Rectal smooth muscle tissue (tissue), 1 donor: ENCODE results near the gene NRP2.
A peak's percentile ranks its signal among the peaks of the same experiment; 100 is the strongest.

ENCODE experiments used
- H3K27ac ChIP-seq: one replicate; pipeline ENCODE4 v1.7.0; 2013; ENCODE audit warnings: low read depth, low read length, inconsistent platforms
- H3K27me3 ChIP-seq: one replicate; pipeline ENCODE4 v1.7.0; 2013; ENCODE audit warnings: low read length; ENCODE audit not compliant: control insufficient read depth, insufficient read depth
- H3K36me3 ChIP-seq: one replicate; pipeline ENCODE4 v1.7.0; 2013; ENCODE audit warnings: low read length; ENCODE audit not compliant: control insufficient read depth, insufficient read depth
- H3K4me1 ChIP-seq: one replicate; pipeline ENCODE4 v1.7.0; 2013; ENCODE audit warnings: low read length; ENCODE audit not compliant: control insufficient read depth, insufficient read depth
- H3K4me3 ChIP-seq: one replicate; pipeline ENCODE4 v1.7.0; 2013; ENCODE audit warnings: low read length
- H3K9ac ChIP-seq: one replicate; pipeline ENCODE4 v1.7.0; 2013; ENCODE audit warnings: low read length

Gene NRP2, protein sequence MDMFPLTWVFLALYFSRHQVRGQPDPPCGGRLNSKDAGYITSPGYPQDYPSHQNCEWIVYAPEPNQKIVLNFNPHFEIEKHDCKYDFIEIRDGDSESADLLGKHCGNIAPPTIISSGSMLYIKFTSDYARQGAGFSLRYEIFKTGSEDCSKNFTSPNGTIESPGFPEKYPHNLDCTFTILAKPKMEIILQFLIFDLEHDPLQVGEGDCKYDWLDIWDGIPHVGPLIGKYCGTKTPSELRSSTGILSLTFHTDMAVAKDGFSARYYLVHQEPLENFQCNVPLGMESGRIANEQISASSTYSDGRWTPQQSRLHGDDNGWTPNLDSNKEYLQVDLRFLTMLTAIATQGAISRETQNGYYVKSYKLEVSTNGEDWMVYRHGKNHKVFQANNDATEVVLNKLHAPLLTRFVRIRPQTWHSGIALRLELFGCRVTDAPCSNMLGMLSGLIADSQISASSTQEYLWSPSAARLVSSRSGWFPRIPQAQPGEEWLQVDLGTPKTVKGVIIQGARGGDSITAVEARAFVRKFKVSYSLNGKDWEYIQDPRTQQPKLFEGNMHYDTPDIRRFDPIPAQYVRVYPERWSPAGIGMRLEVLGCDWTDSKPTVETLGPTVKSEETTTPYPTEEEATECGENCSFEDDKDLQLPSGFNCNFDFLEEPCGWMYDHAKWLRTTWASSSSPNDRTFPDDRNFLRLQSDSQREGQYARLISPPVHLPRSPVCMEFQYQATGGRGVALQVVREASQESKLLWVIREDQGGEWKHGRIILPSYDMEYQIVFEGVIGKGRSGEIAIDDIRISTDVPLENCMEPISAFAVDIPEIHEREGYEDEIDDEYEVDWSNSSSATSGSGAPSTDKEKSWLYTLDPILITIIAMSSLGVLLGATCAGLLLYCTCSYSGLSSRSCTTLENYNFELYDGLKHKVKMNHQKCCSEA

DNA sequence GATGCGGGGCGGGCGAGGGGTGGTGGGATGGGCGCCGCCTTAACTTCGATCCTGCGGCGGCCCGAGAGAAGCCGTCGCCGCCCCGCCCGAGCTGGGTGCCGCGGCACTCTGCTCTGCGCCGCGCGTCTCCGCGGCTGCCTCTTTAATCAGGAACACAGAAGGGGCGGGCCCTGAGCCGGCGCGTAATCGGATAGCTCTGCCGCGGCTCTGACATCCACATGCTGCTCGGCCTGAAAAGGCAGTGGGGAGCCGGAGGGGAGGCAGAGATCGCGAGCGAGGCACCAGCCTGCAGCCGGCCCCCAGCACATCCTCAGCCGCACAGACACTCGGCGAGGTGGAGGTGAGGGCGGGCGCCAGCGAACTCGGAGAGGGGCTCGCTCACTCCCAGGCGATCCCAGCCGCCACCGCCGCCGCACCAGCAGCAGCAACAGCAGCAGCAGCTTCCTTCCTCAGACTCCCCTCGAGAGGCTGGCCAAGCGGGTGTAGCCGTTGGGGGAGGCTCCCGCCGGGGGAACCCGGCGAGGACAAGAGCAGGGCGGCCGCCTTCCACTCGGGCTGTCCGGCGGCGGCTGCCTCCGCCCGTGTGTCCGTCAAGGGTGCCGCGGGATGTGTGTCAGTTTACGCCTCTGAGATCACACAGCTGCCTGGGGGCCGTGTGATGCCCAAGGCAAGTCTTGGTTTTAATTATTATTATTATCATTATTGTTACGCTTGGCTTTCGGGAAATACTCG lies at the start of gene NRP2:
TSS of gene NRP2 (plus strand) at position 263 of the 732 bp plus-strand sequence. CDS start 790 bp downstream, outside the sequence.
- peaks cover 4% of the 10 kb centered on the region for H3K4me1 ChIP-seq
- H3K4me3 ChIP-seq = peak within 1 kb of the TSS; percentile 84
- peaks cover 2% of the 10 kb centered on the region for H3K36me3 ChIP-seq
- H3K9ac ChIP-seq = peak within 1 kb of the TSS; percentile 38
- H3K27me3 ChIP-seq = peaks cover 7% of the 10 kb centered on the region
- H3K27ac ChIP-seq = peak within 1 kb of the TSS; percentile 97

DNA sequence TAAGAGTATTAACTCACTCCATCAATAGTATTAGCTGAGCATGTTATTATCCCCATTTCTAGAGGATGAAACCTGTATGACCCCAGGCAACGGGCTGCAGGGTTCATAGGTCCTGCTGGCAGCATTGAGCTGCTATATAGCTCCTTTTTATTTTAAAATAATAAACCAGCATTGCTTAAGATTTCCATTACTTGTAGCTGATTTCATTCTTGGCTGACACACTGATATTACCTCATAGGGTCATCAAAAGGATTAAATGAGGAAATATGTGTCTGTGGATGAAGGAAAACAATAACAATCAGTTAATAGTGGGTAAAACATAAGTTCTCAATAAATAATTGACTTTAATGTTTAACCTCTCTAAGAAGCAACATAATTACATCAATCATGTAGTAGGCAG lies 48.3 kb upstream of the NRP2 start:
- Histone ChIP-seq H3K4me3 (no peak overlapping the region), H3K9ac (no peak overlapping the region), H3K27me3 (no peaks in the 10 kb centered on the region), H3K27ac (no peak overlapping the region), H3K36me3 (no peaks in the 10 kb centered on the region), H3K4me1 (no peaks in the 10 kb centered on the region)

DNA sequence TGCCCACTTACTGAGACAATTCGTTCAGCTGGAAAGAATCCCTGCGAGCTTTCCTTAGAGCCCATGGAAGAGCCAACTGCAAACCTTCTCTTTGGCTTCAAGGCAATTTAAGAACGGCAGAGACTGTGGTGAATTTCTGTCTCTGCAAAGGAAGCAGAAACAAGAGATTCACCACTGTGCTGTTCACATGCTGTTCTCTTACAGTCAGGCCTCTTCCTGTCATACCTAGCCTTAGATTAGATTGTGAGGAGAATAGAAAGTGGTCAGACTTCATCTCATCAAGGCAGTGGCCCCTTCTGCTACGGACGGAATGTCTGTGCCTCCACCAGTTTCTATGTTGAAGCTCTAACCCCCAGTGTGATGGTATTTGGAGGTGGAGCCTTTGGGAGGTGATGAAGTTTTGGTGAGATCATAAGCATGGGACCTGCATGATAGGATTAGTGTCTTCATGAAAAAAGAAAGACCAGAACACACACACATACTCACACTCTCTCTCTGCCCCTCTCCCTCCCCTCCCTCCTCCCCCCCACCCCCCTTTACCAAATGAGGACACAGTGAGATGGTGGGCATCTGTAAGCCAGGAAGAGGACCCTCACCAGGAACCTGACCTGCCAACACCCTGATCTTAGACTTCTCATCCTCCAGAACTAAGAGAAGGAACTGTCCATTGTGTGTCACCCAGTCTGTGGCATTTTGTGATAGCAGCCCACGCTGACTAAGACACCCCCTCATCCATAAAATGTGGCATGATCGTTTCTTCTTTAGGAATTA lies 45.6 kb upstream of the NRP2 start:
- Histone ChIP-seq H3K9ac (no peak overlapping the region), H3K4me1 (no peaks in the 10 kb centered on the region), H3K27ac (no peak overlapping the region)

DNA sequence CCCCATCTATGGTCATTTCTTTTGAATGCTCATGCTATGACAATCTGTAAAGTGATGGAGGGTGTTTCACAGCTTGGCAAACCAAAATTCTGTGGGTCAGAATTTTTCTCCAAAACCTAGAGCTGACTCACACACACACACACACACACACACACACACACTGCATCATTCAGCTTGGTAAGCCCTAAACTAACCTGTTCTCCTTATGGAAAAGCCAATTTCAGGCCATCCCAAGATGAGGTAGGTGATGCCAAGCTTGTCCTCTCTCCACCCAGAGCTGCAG lies 45.0 kb upstream of the NRP2 start:
- Histone ChIP-seq H3K36me3 (no peaks in the 10 kb centered on the region), H3K9ac (no peak overlapping the region), H3K4me1 (no peaks in the 10 kb centered on the region), H3K27ac (no peak overlapping the region), H3K27me3 (no peaks in the 10 kb centered on the region), H3K4me3 (no peak overlapping the region)

More for the DNA sequence above, 45.6 kb upstream of the NRP2 start:
- no peaks in the 10 kb centered on the region for H3K27me3 ChIP-seq
- H3K36me3 ChIP-seq = no peaks in the 10 kb centered on the region
- no peak overlapping the region for H3K4me3 ChIP-seq

DNA sequence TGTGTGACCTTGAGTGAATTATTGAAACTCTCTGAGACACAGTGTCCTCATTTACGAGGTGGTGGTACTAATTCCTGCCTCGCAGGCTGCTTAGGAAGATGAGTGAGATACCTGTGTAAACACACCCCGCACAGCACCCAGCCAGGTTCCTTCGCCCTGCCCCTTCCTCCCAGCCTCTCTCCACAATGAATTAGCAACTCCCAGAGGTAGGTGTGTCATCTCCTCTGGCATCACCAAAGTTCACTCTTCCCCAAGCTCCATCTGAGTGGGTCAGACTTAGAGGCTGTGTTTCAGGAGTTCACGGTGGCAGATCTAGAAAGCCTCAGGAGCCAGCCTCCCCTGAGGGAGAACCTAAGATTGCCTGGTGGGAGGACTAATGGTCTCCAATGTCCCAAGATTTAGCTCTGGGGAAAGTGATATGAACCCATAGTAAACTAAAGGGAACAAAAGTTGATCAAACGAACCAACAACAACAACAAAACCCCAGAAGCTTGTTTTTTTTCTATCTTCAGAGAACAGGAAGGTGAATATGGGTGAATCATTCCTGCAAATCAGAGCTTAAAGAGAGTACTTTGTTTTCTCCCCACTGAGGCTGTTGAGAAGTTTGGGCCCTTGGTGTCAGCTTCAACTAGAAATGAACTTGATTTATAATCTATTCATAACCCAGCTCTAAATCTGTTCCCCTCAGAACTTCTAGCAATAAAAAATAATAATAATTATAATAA lies 44.4 kb upstream of the NRP2 start:
- Histone ChIP-seq H3K9ac (no peak overlapping the region), H3K27me3 (no peaks in the 10 kb centered on the region), H3K27ac (no peak overlapping the region), H3K36me3 (no peaks in the 10 kb centered on the region), H3K4me1 (no peaks in the 10 kb centered on the region), H3K4me3 (no peak overlapping the region)

DNA sequence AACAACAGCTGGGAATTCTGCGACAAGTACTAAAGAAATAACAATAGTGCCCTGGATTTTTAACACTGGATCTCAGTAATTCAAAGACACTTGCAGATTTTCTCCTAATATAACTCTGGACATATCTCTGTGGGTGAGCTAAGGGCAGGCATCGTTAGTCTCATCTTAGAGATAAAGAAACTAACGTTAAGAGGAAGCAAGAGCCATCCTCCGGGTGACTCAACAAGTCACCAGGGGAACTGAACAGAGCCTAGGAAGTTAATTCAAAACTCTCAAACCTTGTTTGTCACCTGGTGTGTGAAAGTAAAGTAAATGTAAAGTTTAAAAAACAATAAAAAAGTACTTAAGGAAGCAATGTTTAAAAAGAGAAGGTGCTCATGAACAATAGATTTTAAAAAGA lies 41.6 kb upstream of the NRP2 start:
- H3K27me3 ChIP-seq = no peaks in the 10 kb centered on the region
- no peaks in the 10 kb centered on the region for H3K4me1 ChIP-seq
- H3K36me3 ChIP-seq = no peaks in the 10 kb centered on the region
- H3K9ac ChIP-seq = no peak overlapping the region
- no peak overlapping the region for H3K27ac ChIP-seq
- no peak overlapping the region for H3K4me3 ChIP-seq

DNA sequence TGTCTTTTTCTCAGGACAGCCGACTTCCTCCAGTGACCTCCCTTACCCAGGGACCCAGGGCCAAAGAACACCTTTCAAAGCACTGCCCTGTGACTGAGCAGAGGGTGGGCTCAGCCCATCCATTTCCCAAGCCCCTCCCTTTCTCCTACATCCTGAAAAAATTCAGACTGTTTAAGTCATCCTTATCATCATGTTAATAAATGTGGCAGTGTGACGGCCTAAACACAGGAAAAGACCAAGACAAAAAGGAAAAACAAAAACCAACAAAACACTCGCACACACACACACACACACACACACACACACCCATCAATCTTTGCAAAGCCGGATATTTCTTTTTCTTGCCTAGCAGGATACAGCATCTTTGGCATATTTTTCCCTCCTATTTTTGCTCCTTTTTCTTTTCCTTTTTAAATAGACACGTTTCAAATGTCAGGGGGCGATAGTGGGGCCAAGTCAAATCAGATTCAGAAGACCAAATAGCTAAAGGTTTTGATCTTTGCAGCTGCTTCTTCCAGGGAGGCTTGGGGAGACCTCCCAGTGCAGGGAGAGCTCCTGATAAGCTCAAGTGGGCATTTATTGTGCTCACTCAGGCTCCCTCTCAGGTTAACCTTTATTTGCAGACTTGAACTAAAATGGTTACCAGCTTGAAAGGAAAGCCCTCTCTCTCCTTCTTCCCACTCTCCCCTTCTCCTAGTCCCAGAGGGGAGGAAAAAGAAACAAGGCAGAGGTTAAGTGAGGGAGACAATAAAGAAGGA lies 39.5 kb upstream of the NRP2 start:
- Histone ChIP-seq H3K36me3 (no peaks in the 10 kb centered on the region), H3K27me3 (no peaks in the 10 kb centered on the region), H3K4me1 (no peaks in the 10 kb centered on the region), H3K9ac (no peak overlapping the region), H3K27ac (no peak overlapping the region), H3K4me3 (no peak overlapping the region)

DNA sequence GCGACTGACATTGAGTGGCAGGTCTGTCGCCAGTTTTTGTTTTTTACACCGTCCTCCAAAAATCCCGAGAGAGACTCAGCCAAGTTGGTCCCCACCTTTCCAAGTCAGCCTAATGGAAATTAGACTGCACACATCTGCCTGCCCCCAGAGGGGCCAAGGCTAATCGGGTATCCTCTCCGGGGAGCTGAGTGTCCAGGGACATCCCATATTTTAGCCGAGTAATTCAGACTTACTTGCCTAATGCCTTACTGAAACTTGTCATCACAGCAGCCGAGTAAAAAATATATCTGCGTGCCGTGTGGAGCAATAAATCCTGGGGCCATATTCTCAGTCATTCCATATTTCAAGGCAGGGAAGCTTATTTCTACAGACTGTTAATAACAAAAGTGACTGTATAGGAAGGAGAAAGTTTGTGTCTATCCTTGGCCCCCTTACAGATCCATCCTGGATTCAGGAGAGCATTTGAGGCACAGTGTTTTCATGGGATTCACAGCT lies 38.9 kb upstream of the NRP2 start:
- no peak overlapping the region for H3K4me3 ChIP-seq
- H3K9ac ChIP-seq = no peak overlapping the region
- H3K36me3 ChIP-seq = no peaks in the 10 kb centered on the region
- no peak overlapping the region for H3K27ac ChIP-seq
- no peaks in the 10 kb centered on the region for H3K4me1 ChIP-seq
- H3K27me3 ChIP-seq = no peaks in the 10 kb centered on the region

DNA sequence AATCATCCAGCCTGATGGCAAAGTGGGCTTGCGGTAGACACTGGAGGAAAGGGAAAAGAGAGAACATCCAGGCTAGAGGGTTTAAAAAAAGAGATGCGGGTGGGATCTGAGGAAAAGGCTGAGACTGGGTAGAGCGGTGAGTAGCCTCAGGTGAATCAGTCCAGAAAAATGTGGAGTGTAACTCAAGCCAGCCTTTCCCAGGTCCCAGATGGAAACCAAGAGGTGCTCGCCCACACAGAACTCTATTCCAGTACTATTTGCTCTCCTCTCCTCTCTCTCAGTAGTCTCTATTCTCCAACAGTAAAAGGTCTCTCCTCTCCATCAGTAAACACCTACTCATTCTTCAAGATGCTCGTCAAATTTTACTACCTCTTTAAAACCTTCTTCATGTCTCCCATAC lies 38.3 kb upstream of the NRP2 start:
- no peak overlapping the region for H3K4me3 ChIP-seq
- H3K4me1 ChIP-seq = no peaks in the 10 kb centered on the region
- no peaks in the 10 kb centered on the region for H3K27me3 ChIP-seq
- H3K36me3 ChIP-seq = no peaks in the 10 kb centered on the region
- no peak overlapping the region for H3K27ac ChIP-seq
- no peak overlapping the region for H3K9ac ChIP-seq

DNA sequence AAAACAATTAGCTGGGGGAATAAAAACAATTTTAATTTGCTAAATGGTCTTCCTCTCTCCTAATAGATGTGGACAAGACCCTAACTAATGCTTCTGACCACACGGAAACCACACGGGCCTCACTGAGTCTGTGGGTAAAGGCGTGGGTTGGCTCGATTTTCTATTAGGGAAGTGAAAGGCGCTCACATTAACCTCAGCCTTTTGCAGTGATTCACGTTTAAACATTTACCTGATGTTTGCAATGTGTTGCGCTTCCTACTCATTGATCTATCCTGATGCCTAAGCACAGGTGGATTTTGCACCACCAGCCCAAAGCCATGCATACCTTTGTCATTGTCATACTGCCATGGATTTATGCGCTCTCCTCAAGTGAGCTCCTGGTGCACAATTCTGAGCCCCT lies 35.6 kb upstream of the NRP2 start:
- no peak overlapping the region for H3K4me3 ChIP-seq
- H3K36me3 ChIP-seq = no peaks in the 10 kb centered on the region
- H3K27ac ChIP-seq = no peak overlapping the region
- no peak overlapping the region for H3K9ac ChIP-seq
- H3K27me3 ChIP-seq = no peaks in the 10 kb centered on the region
- H3K4me1 ChIP-seq = no peaks in the 10 kb centered on the region

DNA sequence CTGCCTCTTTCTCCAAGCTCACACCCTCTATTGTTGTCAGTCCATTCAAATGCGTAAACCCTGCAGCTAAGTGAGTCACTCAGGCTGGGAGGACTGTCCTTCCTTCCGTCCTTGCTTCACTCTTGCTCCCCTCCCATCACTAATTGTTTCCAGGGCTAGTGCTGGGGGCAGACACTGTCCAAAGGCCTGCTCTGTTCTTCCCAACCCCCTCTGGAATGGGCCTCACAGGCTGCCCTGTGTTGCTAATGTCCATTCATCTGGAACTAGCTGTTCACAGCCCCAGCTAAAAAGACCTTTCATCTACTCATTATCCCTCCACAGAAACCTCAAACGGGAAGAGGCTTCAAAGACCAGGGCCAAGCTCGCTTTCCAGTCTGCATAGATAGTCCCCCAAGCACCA lies 31.9 kb upstream of the NRP2 start:
- H3K4me3 ChIP-seq = no peak overlapping the region
- no peak overlapping the region for H3K27ac ChIP-seq
- H3K36me3 ChIP-seq = no peaks in the 10 kb centered on the region
- H3K4me1 ChIP-seq = no peaks in the 10 kb centered on the region
- H3K27me3 ChIP-seq = no peaks in the 10 kb centered on the region
- no peak overlapping the region for H3K9ac ChIP-seq
